Muscle layer of duodenum (tissue), 2 donors: ENCODE data around the gene ALDOA.

Experiments used
- H3K27ac ChIP-seq: one replicate; pipeline ENCODE4 v1.7.0; 2013; ENCODE audit warnings: mild to moderate bottlenecking, low read length
- H3K27me3 ChIP-seq: one replicate; pipeline ENCODE4 v1.7.0; 2013; ENCODE audit warnings: low read depth, mild to moderate bottlenecking, control low read depth, low read length
- H3K36me3 ChIP-seq, 2 donors: one replicate each; pipeline ENCODE4 v1.7.0; 2013; ENCODE audit warnings: low read length in 2 of 2, control low read depth in 1 of 2, mild to moderate bottlenecking in 1 of 2; ENCODE audit not compliant: insufficient read depth in 2 of 2, control insufficient read depth in 1 of 2
- H3K4me1 ChIP-seq, 2 donors: one replicate each; pipeline ENCODE4 v1.7.0; 2013; ENCODE audit warnings: low read length in 2 of 2, mild to moderate bottlenecking in 2 of 2, control low read depth in 1 of 2, moderate library complexity in 1 of 2; ENCODE audit not compliant: insufficient read depth in 2 of 2, control insufficient read depth in 1 of 2
- H3K4me3 ChIP-seq, 2 donors: one replicate each; pipeline ENCODE4 v1.7.0; 2013; ENCODE audit warnings: low read length in 2 of 2, low read depth in 1 of 2, mild to moderate bottlenecking in 1 of 2
- H3K9me3 ChIP-seq, 2 donors: one replicate each; pipeline ENCODE4 v1.7.0; 2013; ENCODE audit warnings: low read length in 2 of 2, control low read depth in 1 of 2, mild to moderate bottlenecking in 1 of 2; ENCODE audit not compliant: control insufficient read depth in 1 of 2
- donor health status: healthy.

Gene ALDOA

GRCh38 chr16:30085820-30086219 is 20.3 kb downstream of the ALDOA start:
- Histone ChIP-seq H3K27me3 (no peaks in the 10 kb centered on the region), H3K9me3 (no peaks in the 10 kb centered on the region), H3K36me3 (peaks cover 31 to 45% of the 10 kb centered on the region in 2 donors), H3K27ac (no peak overlapping the region), H3K4me1 (no peaks in the 10 kb centered on the region), H3K4me3 (no peak overlapping the region)

- H3K9me3 ChIP-seq: no peaks in the 10 kb centered on the region
- H3K27ac ChIP-seq: no peak overlapping the region
- peaks cover 0 to 6% of the 10 kb centered on the region in 2 donors for H3K4me1 ChIP-seq
- peaks cover 26 to 40% of the 10 kb centered on the region in 2 donors for H3K36me3 ChIP-seq
- H3K4me3 ChIP-seq: no peak overlapping the region
- H3K27me3 ChIP-seq: no peaks in the 10 kb centered on the region
These were observed 21.0 kb downstream of the ALDOA start for GRCh38 chr16:30086291-30087140.

GRCh38 chr16:30087181-30087898 is 21.8 kb downstream of the ALDOA start:
- H3K4me1 ChIP-seq: peaks cover 0 to 10% of the 10 kb centered on the region in 2 donors
- no peaks in the 10 kb centered on the region for H3K27me3 ChIP-seq
- H3K27ac ChIP-seq: no peak overlapping the region
- H3K4me3 ChIP-seq: no peak overlapping the region
- no peaks in the 10 kb centered on the region for H3K9me3 ChIP-seq
- H3K36me3 ChIP-seq: peaks cover 22 to 32% of the 10 kb centered on the region in 2 donors

- no peaks in the 10 kb centered on the region for H3K9me3 ChIP-seq
- no peaks in the 10 kb centered on the region for H3K27me3 ChIP-seq
- no peak overlapping the region for H3K27ac ChIP-seq
- H3K36me3 ChIP-seq: peaks cover 12 to 22% of the 10 kb centered on the region in 2 donors
- H3K4me3 ChIP-seq: no peak overlapping the region
- H3K4me1 ChIP-seq: peaks cover 0 to 19% of the 10 kb centered on the region in 2 donors
These were observed 22.8 kb downstream of the ALDOA start for GRCh38 chr16:30088237-30088831.

GRCh38 chr16:30088832-30089624 is 23.5 kb downstream of the ALDOA start:
- no peaks in the 10 kb centered on the region for H3K9me3 ChIP-seq
- no peaks in the 10 kb centered on the region for H3K27me3 ChIP-seq
- H3K36me3 ChIP-seq: peaks cover 8 to 15% of the 10 kb centered on the region in 2 donors
- H3K27ac ChIP-seq: no peak overlapping the region
- H3K4me3 ChIP-seq: no peak overlapping the region
- H3K4me1 ChIP-seq: peaks cover 0 to 24% of the 10 kb centered on the region in 2 donors

- Histone ChIP-seq H3K27ac (no peak overlapping the region), H3K36me3 (peaks cover 7 to 9% of the 10 kb centered on the region in 2 donors), H3K4me3 (peak overlapping the region in 1 of 2 donors; percentile 62), H3K4me1 (peaks cover 7 to 40% of the 10 kb centered on the region in 2 donors), H3K27me3 (no peaks in the 10 kb centered on the region), H3K9me3 (no peaks in the 10 kb centered on the region)
These were observed 25.2 kb downstream of the ALDOA start for GRCh38 chr16:30090610-30091331.

GRCh38 chr16:30091474-30092372 is 26.2 kb downstream of the ALDOA start, which contains the start of gene TBX6:
TSS of gene TBX6 (minus strand) at chr16:30091924. CDS start at chr16:30091193, 731 bp downstream.
- H3K27ac ChIP-seq: peak within 1 kb of the TSS; percentile 72
- H3K4me3 ChIP-seq: peak within 1 kb of the TSS; percentile 60 to 62
- H3K4me1 ChIP-seq: peaks cover 7 to 40% of the 10 kb centered on the region in 2 donors
- H3K36me3 ChIP-seq: peaks cover 7 to 9% of the 10 kb centered on the region in 2 donors
- peaks cover 0 to under 1% of the 10 kb centered on the region in 2 donors for H3K9me3 ChIP-seq
- H3K27me3 ChIP-seq: no peaks in the 10 kb centered on the region

GRCh38 chr16:30092373-30093010 is 26.9 kb downstream of the ALDOA start:
- Histone ChIP-seq H3K36me3 (peaks cover 7 to 9% of the 10 kb centered on the region in 2 donors), H3K9me3 (peaks cover 3 to 8% of the 10 kb centered on the region in 2 donors), H3K4me3 (peak overlapping the region; percentile 60 to 62), H3K27ac (peak overlapping the region; percentile 72), H3K27me3 (no peaks in the 10 kb centered on the region), H3K4me1 (peaks cover 7 to 40% of the 10 kb centered on the region in 2 donors)

GRCh38 chr16:30094541-30095165 is 29.1 kb downstream of the ALDOA start:
- H3K27ac ChIP-seq: peak overlapping the region; percentile 84
- H3K36me3 ChIP-seq: peaks cover 7 to 9% of the 10 kb centered on the region in 2 donors
- H3K4me1 ChIP-seq: peaks cover 7 to 40% of the 10 kb centered on the region in 2 donors
- H3K9me3 ChIP-seq: peaks cover 7 to 11% of the 10 kb centered on the region in 2 donors
- H3K27me3 ChIP-seq: no peaks in the 10 kb centered on the region
- H3K4me3 ChIP-seq: peak overlapping the region; percentile 75 to 84
